Stomach (tissue), 4 donors: Measurements from ENCODE around the gene NPTN.

ENCODE experiments used
- EP300 ChIP-seq: sonication (generic); formaldehyde crosslinking; IDR thresholded peaks from one replicate; pipeline ENCODE4 v1.6.1; 2017; ENCODE audit warnings: antibody characterized with exemption
- POLR2A ChIP-seq, 4 donors: fragments of 450-650 bp; IDR thresholded peaks; one replicate each; pipeline ENCODE4 v1.6.1; 2016; ENCODE audit warnings: antibody characterized with exemption in 4 of 4, control low read depth in 2 of 4, mild to moderate bottlenecking in 1 of 4, moderate library complexity in 1 of 4
- TF ChIP-seq, protein P1 (sequence below), 7 experiments: fragments of 450-650 bp in 4 of 7; fragments of 200-600 bp in 3 of 7; sonication (generic) in 3 of 7; IDR thresholded peaks; one replicate each; pipeline ENCODE4 v1.5.1; 2016 to 2019; ENCODE audit warnings: antibody characterized with exemption in 7 of 7, control low read depth in 2 of 7, mild to moderate bottlenecking in 1 of 7

- TF ChIP-seq, protein P1, sequence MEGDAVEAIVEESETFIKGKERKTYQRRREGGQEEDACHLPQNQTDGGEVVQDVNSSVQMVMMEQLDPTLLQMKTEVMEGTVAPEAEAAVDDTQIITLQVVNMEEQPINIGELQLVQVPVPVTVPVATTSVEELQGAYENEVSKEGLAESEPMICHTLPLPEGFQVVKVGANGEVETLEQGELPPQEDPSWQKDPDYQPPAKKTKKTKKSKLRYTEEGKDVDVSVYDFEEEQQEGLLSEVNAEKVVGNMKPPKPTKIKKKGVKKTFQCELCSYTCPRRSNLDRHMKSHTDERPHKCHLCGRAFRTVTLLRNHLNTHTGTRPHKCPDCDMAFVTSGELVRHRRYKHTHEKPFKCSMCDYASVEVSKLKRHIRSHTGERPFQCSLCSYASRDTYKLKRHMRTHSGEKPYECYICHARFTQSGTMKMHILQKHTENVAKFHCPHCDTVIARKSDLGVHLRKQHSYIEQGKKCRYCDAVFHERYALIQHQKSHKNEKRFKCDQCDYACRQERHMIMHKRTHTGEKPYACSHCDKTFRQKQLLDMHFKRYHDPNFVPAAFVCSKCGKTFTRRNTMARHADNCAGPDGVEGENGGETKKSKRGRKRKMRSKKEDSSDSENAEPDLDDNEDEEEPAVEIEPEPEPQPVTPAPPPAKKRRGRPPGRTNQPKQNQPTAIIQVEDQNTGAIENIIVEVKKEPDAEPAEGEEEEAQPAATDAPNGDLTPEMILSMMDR (IDR thresholded peaks at IDR 0.05), result no peak
- TF ChIP-seq EP300 (no peak), POLR2A (IDR thresholded peaks at IDR 0.05) (no peak)
These were observed 27.3 kb upstream of the NPTN start for GRCh38 chr15:73660455-73660854.
